Progenitor cell of endocrine pancreas (in vitro differentiated cells): ENCODE measurements around the gene CHST1. TPM values are rescaled to one million over a fixed set of nuclear protein-coding genes. Genes with fewer than 3 reads are reported as not detected.

Experiments used
- DNase-seq: peaks from one replicate; pipeline ENCODE4 v3.0.0; 2021; ENCODE audit warnings: low spot score; ENCODE audit not compliant: unreplicated experiment
- H3K27ac Mint-ChIP-seq: 2 replicates; pipeline ENCODE4 v1.8.0; 2021; ENCODE audit warnings: mild to moderate bottlenecking, moderate library complexity, mixed read lengths
- H3K27me3 Mint-ChIP-seq: 2 replicates; pipeline ENCODE4 v1.8.0; 2021; ENCODE audit warnings: mixed read lengths
- H3K36me3 Mint-ChIP-seq: 2 replicates; pipeline ENCODE4 v1.8.0; 2022; ENCODE audit warnings: mixed read lengths; ENCODE audit not compliant: insufficient read depth
- H3K4me1 Mint-ChIP-seq: 2 replicates; pipeline ENCODE4 v1.8.0; 2021; ENCODE audit warnings: low read depth, mixed read lengths
- H3K4me3 Mint-ChIP-seq: 2 replicates; pipeline ENCODE4 v1.8.0; 2021; ENCODE audit warnings: low read depth, mild to moderate bottlenecking, moderate library complexity, mixed read lengths
- H3K9me3 Mint-ChIP-seq: 2 replicates; pipeline ENCODE4 v1.8.0; 2021; ENCODE audit warnings: low read depth, mixed read lengths
- total RNA-seq: library from RNA; stranded (reverse); gene quantifications from 2 replicates; pipeline ENCODE4 v1.2.1, GENCODE V29; 2021
- TF ChIP-seq, protein P1 (sequence below): fragments of 200-600 bp; sonication (generic); IDR thresholded peaks from one replicate; pipeline ENCODE4 v1.5.0; 2021; ENCODE audit warnings: antibody characterized with exemption, mild to moderate bottlenecking; ENCODE audit not compliant: unreplicated experiment

Gene CHST1
- total RNA-seq, 1 donor from 2014 or later: 0.31 TPM

GRCh38 chr11:45625611-45626010, 39.8 kb downstream of the CHST1 start:
- DNase-seq: no peak
- H3K4me1 Mint-ChIP-seq: no peaks in the 10 kb centered on the region
- no peaks in the 10 kb centered on the region for H3K36me3 Mint-ChIP-seq
- H3K27ac Mint-ChIP-seq: no peak overlapping the region
- TF ChIP-seq, protein P1, sequence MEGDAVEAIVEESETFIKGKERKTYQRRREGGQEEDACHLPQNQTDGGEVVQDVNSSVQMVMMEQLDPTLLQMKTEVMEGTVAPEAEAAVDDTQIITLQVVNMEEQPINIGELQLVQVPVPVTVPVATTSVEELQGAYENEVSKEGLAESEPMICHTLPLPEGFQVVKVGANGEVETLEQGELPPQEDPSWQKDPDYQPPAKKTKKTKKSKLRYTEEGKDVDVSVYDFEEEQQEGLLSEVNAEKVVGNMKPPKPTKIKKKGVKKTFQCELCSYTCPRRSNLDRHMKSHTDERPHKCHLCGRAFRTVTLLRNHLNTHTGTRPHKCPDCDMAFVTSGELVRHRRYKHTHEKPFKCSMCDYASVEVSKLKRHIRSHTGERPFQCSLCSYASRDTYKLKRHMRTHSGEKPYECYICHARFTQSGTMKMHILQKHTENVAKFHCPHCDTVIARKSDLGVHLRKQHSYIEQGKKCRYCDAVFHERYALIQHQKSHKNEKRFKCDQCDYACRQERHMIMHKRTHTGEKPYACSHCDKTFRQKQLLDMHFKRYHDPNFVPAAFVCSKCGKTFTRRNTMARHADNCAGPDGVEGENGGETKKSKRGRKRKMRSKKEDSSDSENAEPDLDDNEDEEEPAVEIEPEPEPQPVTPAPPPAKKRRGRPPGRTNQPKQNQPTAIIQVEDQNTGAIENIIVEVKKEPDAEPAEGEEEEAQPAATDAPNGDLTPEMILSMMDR: no peak
- H3K4me3 Mint-ChIP-seq: no peak overlapping the region
- H3K9me3 Mint-ChIP-seq: peaks cover 3% of the 10 kb centered on the region
- peaks cover 34% of the 10 kb centered on the region for H3K27me3 Mint-ChIP-seq

- TF ChIP-seq, protein P1: no peak
- Mint-ChIP-seq H3K27me3 (peaks cover 23% of the 10 kb centered on the region), H3K36me3 (no peaks in the 10 kb centered on the region), H3K4me1 (no peaks in the 10 kb centered on the region), H3K9me3 (peaks cover 3% of the 10 kb centered on the region), H3K27ac (no peak overlapping the region), H3K4me3 (no peak overlapping the region)
- DNase-seq: no peak
These were observed 41.3 kb downstream of the CHST1 start for GRCh38 chr11:45624095-45624494.

DNA sequence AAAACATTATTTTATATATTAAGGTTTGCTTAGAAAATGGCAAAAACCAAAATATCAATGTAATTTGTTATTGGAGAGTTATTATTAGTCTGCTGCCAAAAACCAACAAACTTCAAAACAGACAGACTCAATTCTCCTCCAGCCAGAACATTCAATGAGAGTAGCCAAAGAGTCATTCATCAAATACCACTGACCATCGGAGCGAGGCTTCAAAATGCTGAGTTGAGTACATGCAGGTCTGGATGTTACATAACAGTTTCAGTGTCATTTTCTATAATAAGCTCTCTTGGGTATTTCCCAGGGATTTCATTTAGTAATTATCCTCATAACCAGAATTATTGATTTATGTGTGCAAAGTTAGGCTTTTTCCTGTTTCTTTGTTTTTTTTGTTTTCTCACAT, 42.6 kb downstream of the CHST1 start:
- no peaks in the 10 kb centered on the region for H3K9me3 Mint-ChIP-seq
- TF ChIP-seq, protein P1: no peak
- H3K27ac Mint-ChIP-seq: no peak overlapping the region
- H3K4me3 Mint-ChIP-seq: no peak overlapping the region
- peaks cover 19% of the 10 kb centered on the region for H3K27me3 Mint-ChIP-seq
- no peaks in the 10 kb centered on the region for H3K4me1 Mint-ChIP-seq
- no peaks in the 10 kb centered on the region for H3K36me3 Mint-ChIP-seq
- DNase-seq: no peak

GRCh38 chr11:45622283-45622682, 43.1 kb downstream of the CHST1 start:
- no peak overlapping the region for H3K4me3 Mint-ChIP-seq
- TF ChIP-seq, protein P1: no peak
- no peak for DNase-seq
- H3K36me3 Mint-ChIP-seq: no peaks in the 10 kb centered on the region
- H3K27ac Mint-ChIP-seq: no peak overlapping the region
- no peaks in the 10 kb centered on the region for H3K4me1 Mint-ChIP-seq
- peaks cover 19% of the 10 kb centered on the region for H3K27me3 Mint-ChIP-seq
- no peaks in the 10 kb centered on the region for H3K9me3 Mint-ChIP-seq

GRCh38 chr11:45621588-45621987, 43.8 kb downstream of the CHST1 start:
- H3K27ac Mint-ChIP-seq: no peak overlapping the region
- no peaks in the 10 kb centered on the region for H3K9me3 Mint-ChIP-seq
- DNase-seq: no peak
- TF ChIP-seq, protein P1: no peak
- no peak overlapping the region for H3K4me3 Mint-ChIP-seq
- peaks cover 19% of the 10 kb centered on the region for H3K27me3 Mint-ChIP-seq
- no peaks in the 10 kb centered on the region for H3K36me3 Mint-ChIP-seq
- H3K4me1 Mint-ChIP-seq: no peaks in the 10 kb centered on the region
